HG02973 (cell line): ENCODE data around the gene FAM240A.
"Not testable (repeated sequence)": the region's sequence is repeated elsewhere in the genome, so short reads cannot be mapped to it uniquely, and the experiment has no call there.

Experiments used
- ATAC-seq: cut with Tn5 transposase; IDR thresholded peaks from one replicate; pipeline ENCODE4 v1.9.1; 2021; ENCODE audit warnings: moderate library complexity; ENCODE audit not compliant: unreplicated experiment

The FAM240A gene

DNA sequence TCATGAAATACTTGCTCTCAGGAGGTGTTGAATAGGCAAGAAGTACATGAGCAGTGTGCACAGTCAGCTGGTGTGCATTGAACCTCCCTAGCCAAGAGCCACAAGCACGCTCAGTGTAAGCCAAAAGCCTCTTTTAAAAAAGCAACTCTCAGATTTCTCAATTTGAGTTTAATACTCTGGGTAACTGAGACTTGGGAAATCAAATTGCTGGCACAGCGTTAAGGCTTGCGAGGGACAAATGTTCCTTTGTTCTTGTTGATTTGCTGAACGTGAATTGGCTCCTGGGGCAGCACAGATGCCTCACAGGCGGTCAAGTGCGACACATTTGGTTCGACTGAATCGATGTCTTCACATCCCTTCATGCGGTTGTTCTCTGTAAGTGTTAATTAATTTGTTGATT lies at the start of gene FAM240A:
FAM240A (plus strand) TSS at position 202 of the 400 bp plus-strand sequence; CDS start at position 361, 159 bp downstream.
- no peak for ATAC-seq

DNA sequence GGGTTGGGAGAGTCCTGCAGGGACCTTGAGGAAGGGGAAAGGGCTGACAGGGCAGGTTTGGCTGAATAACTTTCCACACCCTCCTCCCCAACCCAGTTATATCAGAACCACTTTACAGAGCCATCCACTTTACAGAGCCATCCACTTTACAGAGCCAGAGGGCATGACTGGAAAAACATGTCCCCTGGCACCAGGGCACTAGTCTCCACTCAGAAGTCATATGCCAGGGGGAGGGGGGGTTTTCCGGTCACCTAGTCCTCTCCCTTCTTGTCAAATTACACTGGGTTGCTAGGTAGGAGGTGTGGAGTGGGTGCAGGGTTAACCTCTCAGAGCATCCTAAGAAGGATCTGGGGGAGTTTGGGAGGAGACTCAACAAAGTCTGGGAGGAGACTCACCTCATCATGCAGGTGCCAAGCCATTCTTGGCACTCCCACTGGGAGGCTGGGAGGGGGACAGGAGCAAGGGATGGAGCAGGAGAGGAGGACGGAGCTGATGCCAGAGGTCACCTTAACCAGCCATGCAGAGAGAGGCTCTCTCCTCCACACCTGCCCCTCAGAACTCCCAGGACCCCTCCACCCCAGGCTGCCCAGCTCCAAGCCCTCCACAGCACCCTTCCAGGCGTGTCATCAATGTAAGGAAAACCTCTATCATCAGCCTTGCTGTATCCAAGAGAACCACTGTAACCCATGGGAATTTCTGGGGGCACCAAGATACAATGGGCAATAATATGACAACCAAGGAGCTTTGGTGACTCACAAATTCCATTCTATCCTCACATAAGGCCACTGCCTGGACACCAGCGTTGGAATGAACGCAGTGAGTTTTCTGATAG lies 47.9 kb upstream of the FAM240A start:
- ATAC-seq, result no peak

DNA sequence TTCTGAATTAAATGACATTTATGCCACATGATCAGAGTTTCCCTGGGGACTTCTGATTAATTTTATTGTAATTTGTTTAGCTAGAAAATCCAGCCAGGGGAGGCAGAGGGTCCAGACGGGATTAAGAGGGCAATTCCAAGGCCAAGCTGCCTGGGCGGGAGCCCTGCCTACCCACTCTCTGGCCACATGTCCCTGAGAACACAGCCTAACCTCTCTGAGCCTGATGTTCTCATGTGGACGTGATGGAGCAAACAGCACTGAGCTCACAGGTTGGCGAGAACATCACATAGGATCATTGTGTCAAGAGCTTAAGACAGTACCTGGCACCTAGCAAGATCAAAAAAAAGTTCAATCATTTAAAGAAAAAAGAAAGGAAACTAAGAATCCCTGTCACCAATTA lies 47.2 kb upstream of the FAM240A start:
- ATAC-seq, result no peak

DNA sequence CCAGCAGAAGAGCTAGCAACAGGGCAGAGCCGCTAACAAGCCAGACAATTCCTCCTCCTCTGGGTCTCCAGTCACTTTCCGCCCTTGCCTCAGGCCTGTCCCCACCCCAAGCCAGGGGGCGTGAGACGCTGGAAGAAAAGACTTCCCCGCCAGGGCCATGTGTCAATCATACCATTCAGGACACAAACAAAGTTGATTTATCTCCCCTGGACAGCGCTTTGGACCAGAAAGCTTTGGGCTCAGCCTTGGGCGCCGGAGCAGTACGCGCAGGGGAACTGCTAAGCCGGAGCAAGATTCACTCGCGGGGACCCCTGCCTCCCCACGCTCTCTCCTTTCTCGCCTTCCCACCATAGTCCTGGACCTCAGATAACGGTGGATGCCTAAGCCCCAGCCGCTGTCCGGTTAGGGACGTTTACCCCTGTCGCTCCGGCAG lies 46.7 kb upstream of the FAM240A start:
- ATAC-seq, result no peak

DNA sequence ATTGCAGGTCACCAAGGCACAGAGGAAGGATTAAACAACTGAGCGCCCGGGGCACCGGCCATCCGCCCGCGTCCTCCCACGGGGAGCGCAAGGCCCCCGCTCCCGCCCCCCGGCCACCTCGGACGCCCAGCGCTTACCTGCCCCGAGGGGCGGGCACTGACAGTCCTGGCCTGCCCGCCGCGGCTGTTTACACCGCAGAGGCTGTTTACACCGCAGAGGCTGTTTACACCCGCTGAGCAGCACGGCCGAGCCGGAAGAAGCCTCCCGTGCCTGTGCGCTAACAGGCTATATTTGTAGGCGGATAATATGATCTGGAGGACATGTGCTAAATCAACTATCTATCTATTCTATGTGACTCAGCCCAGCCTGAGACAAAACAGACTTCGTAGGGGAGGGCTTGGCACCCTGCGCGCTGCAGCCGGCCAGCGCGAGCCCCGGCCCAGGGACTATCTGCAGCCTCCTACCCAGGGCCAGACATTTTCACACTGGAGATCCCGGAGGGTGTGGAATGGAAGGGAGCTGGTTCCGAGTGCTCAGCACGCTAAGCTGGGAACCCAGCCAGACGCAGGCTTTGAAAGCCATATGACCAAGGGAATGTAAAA lies 46.2 kb upstream of the FAM240A start, which contains the start of gene LRRC2:
LRRC2 (minus strand) TSS at position 263 of the 602 bp plus-strand sequence. CDS start 14,711 bp downstream, outside the sequence.
- ATAC-seq, result no peak

DNA sequence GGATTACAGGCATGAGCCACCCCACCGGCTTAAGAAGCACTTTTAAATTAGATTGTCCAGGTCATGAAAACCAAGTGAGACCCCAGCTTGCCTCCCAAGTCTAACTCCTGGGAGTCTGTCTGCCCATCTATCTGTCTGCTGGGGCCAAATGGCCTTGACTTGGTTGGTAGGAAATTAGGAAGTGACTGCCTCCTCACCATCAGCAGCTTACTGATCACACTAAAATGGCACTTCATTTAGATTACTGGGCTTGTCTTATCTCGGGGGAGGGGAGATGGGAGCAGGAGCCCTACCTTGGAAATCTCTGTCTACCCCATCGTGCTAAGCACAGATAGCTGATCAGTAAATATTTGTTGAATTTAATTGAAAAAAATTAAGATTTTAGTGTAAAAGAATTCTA lies 40.6 kb upstream of the FAM240A start:
- no peak for ATAC-seq

DNA sequence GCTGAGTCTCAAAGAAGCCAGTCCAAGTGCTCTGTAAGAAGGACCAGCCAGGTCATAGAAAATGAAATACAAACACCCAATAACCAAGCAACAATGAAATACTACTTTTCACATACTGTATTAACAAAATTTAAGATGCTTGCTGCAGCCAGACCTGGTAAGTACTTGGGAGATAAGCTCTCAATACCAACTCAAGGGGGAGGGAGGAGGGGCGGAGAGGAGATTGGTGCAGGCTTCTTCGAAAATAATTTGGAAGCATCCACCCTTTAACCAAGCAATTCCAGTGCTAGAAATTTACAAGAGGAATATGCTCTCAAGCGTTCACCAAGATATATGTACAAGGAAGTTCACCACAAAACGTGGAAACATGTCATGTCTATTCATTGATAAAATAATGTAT lies 38.6 kb upstream of the FAM240A start:
- ATAC-seq, result no peak

DNA sequence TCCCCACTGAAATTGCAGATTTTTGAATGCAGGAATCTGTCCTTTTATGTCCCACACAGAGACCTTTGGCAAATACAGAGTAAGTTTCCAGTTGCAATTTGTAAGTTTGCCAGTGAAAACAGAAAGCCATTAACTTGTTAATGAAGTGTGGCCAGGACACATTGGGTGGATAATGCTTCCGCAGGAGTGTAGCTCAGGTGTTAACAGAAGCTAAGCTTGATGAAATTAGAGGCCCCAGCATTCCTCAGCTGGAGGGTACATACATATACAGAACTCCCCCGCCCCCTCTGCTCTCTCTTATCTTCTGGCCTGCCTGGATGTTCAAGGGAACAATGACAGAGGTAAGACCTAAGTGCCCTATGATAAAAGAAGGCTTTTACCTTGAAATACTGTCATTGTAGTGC lies 38.1 kb upstream of the FAM240A start:
- no peak for ATAC-seq

DNA sequence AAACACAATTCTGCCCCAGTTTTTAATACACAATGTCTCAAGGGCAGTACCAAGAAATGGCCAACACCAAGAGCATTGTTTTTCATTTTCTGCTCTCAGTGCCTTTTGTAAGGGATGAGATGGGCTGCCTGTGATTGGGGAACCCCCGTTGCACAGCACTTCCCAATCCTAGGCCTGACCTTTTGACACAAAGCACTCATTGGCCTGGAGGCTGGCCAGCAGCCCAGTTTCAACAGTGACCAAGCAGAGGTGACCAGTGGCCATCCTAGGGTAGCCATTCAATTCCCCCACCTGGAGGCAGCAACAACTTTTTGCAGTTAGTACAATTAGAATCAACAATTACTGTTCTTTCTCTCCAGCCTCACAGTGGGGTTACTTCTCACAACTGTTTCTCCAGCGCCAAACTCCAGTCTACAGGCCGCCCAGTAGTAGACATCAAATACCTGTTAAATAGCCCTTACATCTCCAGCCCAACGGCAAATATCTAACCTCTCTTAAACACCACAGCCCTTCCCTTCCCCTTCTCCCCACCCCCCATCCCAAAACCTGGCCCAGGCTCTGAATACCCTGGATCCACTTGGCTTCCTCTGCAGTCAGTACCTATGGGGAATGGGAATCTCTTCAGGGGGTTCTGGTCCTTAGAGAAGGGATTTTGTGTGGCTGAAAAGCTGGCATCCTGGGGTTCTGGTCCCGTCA lies 37.3 kb upstream of the FAM240A start:
- no peak for ATAC-seq

DNA sequence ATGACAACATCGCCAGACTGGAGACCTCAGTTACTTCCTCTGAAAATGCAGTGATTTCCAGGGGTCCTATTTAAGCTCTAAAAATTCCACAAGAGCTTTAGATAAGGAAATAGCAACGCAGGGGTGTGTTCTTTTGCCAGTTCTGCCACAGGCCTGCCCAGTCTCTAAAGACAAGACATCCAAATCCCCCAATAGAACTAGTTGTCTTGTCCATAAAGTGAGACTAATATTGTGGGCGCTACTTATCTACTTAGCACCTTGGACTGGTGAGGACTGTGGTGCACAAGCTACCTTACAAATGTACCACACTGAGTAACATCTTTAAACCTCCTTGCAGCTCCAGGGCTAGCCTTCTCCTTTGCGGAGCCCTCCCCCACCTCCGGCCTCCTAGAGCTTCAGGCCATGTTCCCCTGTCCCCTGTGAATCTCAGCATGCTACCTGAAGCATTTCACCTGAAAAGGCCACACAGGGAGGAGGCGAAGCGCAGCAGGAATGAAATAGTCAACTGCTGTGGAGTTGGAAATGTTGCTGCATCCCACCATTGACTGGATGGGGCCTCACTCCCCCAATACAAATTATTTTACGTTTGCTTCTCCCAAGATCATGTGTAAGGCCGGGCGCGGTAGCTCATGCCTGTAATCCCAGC lies 36.6 kb upstream of the FAM240A start:
- no peak for ATAC-seq

DNA sequence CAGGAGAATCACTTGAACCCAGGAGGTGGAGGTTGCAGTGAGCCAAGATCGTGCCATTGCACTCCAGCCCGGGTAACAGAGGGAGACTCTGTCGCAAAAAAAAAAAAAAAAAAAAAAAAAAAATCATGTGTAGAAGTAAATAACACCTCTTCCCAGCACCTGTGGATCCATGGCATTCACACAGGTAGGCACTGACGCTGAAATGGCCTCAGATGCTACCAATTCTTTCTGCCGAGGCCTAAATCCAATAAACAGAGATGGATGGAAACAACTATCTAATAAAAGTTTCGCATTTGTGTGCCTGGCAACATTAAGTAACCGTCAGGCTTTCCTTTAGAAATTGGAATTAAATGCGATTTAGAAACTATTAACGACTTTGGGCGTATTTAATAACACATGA lies 35.9 kb upstream of the FAM240A start:
- no peak for ATAC-seq

DNA sequence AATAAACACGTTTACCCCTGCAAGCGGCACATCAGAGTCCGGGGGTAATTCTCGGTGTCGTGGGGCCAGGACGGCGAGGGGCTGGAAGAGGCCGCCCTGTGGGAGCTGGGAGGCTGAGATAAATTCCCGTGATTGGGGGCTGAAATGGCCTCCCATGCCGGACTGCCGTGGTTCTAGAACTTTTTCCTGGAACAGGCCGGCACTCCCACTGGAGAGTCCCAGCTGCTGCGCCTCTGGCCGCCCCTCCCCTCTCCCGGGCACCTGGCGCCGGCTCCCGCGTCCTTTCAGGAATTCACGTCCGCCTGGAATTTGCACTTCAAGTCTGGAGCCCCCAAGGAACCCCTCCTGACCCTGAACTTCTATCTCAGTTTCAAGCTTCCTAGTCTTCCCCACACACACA lies 35.4 kb upstream of the FAM240A start:
- no peak for ATAC-seq

DNA sequence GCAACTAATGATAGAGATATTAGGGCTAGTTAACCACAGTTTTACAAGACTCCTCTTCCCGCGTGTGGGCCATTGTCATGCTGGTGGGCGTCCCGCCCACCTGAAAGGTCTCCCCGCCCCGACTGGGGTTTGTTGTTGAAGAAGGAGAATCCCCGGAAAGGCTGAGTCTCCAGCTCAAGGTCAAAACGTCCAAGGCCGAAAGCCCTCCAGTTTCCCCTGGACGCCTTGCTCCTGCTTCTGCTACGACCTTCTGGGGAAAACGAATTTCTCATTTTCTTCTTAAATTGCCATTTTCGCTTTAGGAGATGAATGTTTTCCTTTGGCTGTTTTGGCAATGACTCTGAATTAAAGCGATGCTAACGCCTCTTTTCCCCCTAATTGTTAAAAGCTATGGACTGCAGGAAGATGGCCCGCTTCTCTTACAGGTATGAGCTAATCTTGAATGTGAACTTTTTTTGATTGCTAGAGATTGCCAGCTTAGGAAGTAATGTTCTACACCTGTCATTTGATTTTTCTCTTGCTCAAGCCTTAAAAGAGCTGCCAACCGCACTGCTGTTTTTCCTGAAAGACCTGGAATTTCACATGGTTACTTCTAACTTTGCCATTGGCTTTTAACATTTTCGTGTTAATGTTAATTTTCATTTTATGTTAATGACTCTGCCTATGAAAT lies 34.6 kb upstream of the FAM240A start:
- ATAC-seq, result not testable (repeated sequence)

DNA sequence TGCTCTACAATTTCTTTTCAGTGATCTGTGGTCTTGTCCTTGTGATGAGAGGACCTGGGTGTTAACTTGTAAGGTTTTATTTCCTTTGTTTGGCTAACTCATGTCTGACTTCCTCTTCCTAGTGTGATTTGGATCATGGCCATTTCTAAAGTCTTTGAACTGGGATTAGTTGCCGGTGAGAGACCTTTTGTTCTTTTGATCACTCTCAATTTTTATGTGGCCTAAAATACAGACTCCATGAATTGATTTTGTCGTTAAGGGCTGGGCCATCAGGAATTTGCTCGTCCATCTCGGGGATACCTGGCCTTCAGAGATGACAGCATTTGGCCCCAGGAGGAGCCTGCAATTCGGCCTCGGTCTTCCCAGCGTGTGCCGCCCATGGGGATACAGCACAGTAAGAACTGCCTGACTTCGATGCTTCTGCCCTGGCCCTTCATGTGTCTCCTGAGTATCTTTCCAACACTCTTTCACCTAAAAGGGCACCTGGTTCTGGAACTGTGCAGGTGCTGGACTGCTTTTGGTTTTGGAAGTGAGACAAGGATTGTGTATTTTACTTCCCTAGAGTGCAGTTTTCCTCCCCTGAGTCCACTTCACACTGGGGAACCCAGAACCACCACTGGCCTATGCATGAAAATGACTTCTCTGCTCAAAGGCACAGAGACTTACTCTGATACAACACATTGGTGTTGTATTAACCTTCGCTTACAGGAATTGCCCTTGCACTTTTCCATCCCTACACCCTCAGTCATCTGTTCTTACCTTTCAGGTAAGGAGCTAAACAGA lies 33.2 kb upstream of the FAM240A start:
- no peak for ATAC-seq

DNA sequence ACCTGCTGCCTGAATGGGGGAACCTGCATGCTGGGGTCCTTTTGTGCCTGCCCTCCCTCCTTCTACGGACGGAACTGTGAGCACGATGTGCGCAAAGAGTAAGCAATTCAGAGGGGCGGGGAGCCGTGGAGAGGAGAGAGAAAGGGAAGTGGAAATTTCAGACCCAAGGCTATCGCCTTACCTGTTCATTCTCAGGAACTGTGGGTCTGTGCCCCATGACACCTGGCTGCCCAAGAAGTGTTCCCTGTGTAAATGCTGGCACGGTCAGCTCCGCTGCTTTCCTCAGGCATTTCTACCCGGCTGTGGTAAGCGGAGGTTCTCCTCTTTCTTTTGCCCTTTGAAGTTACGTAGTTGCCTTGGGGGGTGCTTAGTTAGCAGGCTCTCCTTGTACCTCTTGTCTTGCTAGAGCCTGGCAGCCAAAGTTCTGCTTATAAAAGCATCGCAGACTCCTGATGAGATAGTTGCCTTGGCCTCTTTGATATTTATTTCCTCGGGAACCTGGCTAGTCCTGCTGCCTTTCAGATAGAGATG lies 32.5 kb upstream of the FAM240A start:
- no peak for ATAC-seq

DNA sequence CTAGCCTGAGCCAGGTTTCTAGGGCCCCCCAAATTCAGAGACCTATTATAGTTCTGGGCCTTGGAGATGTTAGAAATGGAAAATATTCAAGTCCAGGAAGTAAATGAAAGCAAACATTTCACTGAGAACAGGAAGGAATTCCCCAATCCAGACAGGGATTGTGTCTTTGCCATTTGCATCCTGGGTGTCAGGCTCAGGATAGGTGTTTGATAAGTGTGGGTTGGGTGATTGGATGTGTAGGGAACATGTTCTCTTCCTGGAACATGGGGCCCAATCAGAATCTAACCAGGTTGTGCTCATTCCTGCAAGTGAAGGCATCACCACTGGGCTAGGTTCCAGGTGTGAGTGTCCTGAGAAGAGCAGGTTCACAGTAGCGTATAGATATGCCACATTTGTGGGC lies 31.6 kb upstream of the FAM240A start:
- no peak for ATAC-seq

DNA sequence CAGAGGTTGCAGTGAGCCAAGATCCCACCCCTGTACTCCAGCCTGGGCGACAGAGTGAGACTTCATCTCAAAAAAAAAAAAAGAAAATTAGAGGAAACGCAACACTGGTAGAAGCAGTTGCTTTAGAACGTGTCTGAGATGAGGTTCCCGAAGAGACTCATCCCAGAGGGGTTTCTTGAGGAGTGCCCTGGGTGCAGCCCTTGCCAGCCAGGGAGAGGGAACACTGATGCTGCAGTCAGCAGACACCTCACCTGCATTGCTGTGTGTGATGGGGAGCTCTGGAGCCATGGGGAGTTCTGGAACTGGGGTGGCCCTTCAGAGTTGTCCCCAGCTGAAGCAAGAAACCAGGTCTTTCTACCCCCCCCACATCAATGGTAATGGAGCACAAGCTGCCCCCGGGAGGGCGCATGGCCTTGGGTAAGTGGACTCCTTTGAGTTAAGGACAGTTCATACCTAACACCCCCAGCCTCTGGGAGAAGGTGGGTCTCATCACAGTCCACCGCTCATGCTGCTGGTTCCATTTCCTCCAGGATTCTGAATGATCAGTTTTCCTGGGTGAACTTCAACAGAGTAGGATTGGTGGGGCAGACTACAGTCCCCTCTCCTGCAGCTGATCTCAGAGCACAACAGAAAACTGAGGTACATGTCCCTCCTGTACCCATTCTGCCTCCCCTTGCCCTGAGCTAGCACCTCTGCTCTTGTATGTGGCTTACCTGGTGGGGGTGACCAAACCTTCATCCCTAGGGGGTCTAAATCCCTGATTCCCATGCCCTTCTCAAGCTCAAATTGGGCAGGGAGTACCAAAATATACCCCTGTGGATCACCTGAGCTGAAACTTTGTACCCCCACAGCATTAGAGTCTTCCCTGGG lies 27.5 kb upstream of the FAM240A start:
- no peak for ATAC-seq

DNA sequence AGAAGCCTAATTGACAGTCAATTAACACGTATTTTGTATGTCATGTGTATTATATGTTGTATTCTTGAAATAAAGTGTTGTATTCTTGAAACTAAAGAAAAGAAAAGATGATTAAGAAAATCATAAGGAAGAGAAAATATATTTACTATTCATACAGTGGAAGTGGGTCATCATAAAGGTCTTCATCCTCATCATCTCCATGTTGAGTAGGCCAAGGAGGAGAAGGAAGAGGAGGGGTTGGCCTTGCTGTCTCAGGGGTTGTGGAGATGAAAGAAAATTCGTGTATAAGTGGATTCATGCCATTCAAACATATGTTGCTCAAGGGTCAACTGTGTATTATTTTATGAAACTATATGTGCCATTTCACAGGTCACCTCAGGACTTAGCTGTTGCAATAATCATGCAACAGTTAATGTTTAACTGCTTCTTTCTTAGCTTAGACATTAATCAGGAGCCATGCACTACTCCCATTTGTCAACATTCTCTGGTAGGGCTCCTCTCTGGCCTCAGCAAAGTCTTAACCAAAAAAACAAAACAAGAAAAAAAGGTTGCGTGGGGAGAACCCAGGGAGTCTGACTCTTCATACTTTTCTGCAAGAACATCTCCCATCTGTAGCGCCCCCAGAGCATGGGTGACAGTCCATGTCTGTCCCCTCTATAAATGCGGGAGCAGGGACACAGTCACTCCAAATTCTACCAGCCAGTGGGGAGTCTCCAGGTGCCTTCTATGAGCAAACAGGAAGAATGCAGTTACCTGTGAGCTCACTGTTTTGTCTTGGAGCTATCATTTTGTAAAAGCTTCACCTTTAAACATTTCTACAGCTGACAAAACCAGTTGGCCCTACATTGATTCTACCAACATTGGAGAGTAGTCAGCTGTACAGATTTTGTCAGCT lies 26.3 kb upstream of the FAM240A start:
- ATAC-seq, result no peak
